Hair follicular keratinocyte (primary cell): ENCODE measurements around the gene RUNX3. TPM values are rescaled to one million over a fixed set of nuclear protein-coding genes. Genes with fewer than 3 reads are reported as not detected.

Experiments used
- total RNA-seq: library from RNA; depleted of rRNA; stranded (reverse); fragments of >200 nt; gene quantifications from 2 replicates; pipeline ENCODE4 v1.2.3, GENCODE V29; 2015

Gene RUNX3
- total RNA-seq, result 0.15 TPM in 1 of 2 replicates, not detected in the other

GRCh38 chr1:24930260-24931145, at the start of gene RUNX3:
TSS of gene RUNX3 (minus strand) at chr1:24930276. CDS start at chr1:24929868, 408 bp downstream.

Other genes with a start within 250 kb of the RUNX3 start
- 97.6 and 169 TPM in 2 replicates for gene CLIC4, start 184.8 kb downstream of the RUNX3 start, total RNA-seq